ENCODE results near the gene GALNT17. TPM values are rescaled to one million over a fixed set of nuclear protein-coding genes. Genes with fewer than 3 reads are reported as not detected.

GALNT17 gene
- total RNA-seq, 4 donors from 2014 or later = 4.4 to 33.8 (median 11.3) TPM

- Histone ChIP-seq H3K27me3 (no peaks in the 10 kb centered on the region), H3K36me3 (no peaks in the 10 kb centered on the region), H3K9me3 (no peaks in the 10 kb centered on the region), H3K4me1 (no peaks in the 10 kb centered on the region), H3K27ac (no peak overlapping the region), H3K4me3 (no peak overlapping the region)
- TF ChIP-seq POLR2A (IDR thresholded peaks at IDR 0.05) (no peak), CTCF (IDR thresholded peaks at IDR 0.05) (no peak)
- DNase-seq = no peak
- intact Hi-C loops (cut with DNase I; ENCODE audit: low total_unique reads) = no loop called here
These were observed 517.9 kb downstream of the GALNT17 start for GRCh38 chr7:71649812-71650211.

- intact Hi-C loops (cut with DNase I; ENCODE audit: low total_unique reads) = no loop called here
These were observed 518.9 kb downstream of the GALNT17 start for GRCh38 chr7:71650653-71651337.

GRCh38 chr7:71652510-71652909 lies 520.6 kb downstream of the GALNT17 start:
- H3K27ac ChIP-seq = no peak overlapping the region
- no peaks in the 10 kb centered on the region for H3K27me3 ChIP-seq
- no peaks in the 10 kb centered on the region for H3K36me3 ChIP-seq
- no peaks in the 10 kb centered on the region for H3K9me3 ChIP-seq
- H3K4me1 ChIP-seq = no peaks in the 10 kb centered on the region
- no peak overlapping the region for H3K4me3 ChIP-seq
- intact Hi-C loops (cut with DNase I; ENCODE audit: low total_unique reads) = no loop called here
- no peak for DNase-seq
- TF ChIP-seq CTCF (IDR thresholded peaks at IDR 0.05) (no peak), POLR2A (IDR thresholded peaks at IDR 0.05) (no peak)

More at GRCh38 chr7:71650653-71651337, 518.9 kb downstream of the GALNT17 start:
- no peaks in the 10 kb centered on the region for H3K36me3 ChIP-seq
- DNase-seq = no peak
- TF ChIP-seq POLR2A (IDR thresholded peaks at IDR 0.05) = no peak
- no peaks in the 10 kb centered on the region for H3K9me3 ChIP-seq
- H3K4me3 ChIP-seq = no peak overlapping the region
- no peak overlapping the region for H3K27ac ChIP-seq
- no peaks in the 10 kb centered on the region for H3K27me3 ChIP-seq
- no peaks in the 10 kb centered on the region for H3K4me1 ChIP-seq

DNA sequence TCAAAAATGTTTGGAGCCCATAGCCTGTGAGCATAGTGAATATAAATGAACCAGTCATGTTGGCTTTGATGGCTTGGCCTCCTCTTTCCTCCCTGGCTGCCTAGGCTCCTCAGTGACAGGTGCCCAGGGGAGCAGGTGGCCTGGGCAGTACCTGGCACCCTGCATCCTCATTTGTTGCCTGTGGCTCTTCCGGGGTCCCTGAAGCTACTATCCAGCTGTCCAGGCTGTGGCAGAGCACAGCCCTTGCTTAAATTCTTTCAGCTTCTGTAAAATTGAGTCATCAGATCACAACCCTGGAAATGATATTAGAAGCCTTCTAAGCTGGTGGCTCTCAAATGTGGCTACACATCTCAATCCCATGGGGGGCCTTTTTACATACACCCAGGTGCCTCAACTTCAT lies 525.4 kb downstream of the GALNT17 start:
- intact Hi-C loops (cut with DNase I; ENCODE audit: low total_unique reads) = no loop called here
- no peak for DNase-seq
- no peak for TF ChIP-seq CTCF (IDR thresholded peaks at IDR 0.05)
- TF ChIP-seq POLR2A (IDR thresholded peaks at IDR 0.05) = no peak

DNA sequence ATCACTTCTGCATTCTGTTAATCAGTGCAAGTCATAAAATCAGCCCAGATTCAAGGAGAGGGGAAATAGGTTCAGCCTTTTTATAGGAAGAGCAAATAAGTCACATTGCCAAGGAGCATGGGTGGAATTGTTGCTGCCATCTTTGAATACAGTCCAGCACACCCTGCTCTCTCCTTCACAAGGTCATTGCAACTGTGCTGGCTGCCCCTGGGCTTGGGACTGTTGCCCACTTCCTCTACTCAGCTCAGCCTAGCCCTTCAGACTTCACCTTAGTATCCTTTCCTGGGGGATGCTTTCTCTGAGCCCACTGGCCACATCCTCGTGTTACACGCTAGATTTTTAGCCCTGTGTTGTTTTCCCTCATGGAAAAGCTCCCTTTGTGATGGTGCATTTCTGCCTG lies 527.7 kb downstream of the GALNT17 start:
- H3K4me1 ChIP-seq = no peaks in the 10 kb centered on the region
- no peaks in the 10 kb centered on the region for H3K27me3 ChIP-seq
- no peak for DNase-seq
- H3K27ac ChIP-seq = no peak overlapping the region
- H3K4me3 ChIP-seq = no peak overlapping the region
- TF ChIP-seq CTCF (IDR thresholded peaks at IDR 0.05) (no peak), POLR2A (IDR thresholded peaks at IDR 0.05) (no peak)
- H3K36me3 ChIP-seq = no peaks in the 10 kb centered on the region
- intact Hi-C loops (cut with DNase I; ENCODE audit: low total_unique reads) = no loop called here
- H3K9me3 ChIP-seq = peaks cover 0 to 4% of the 10 kb centered on the region in 2 donors

More for the DNA sequence above, 525.4 kb downstream of the GALNT17 start:
- Histone ChIP-seq H3K27ac (no peak overlapping the region), H3K4me1 (no peaks in the 10 kb centered on the region), H3K4me3 (no peak overlapping the region), H3K36me3 (no peaks in the 10 kb centered on the region), H3K9me3 (no peaks in the 10 kb centered on the region), H3K27me3 (no peaks in the 10 kb centered on the region)

All from uterus (tissue), 4 donors.